HepG2 (cell line): ENCODE measurements around the gene CCDC38. TPM values are rescaled to one million over a fixed set of nuclear protein-coding genes. Genes with fewer than 3 reads are reported as not detected.

ENCODE experiments used
- ATAC-seq: fragments of 200-7000 bp; cut with Tn5 transposase; 3 replicates; pipeline ENCODE4 v1.9.1; 2020; ENCODE audit warnings: mild to moderate bottlenecking, moderate library complexity
- BruUV-seq: library from RNA; stranded (reverse); fragments of 400-500 nt; replicated peaks from 2 replicates; lab custom pipeline; 2021; lab: Mats Ljungman, UMichigan
- CTCF ChIA-PET: fragments of 300-600 bp; formaldehyde crosslinking; extraction: SDS; loops from one replicate; lab custom pipeline; 2021; ENCODE audit warnings: low total read pairs, inconsistent platforms, low intra/inter-chr PET ratio; lab: Yijun Ruan, JAX
- POLR2A ChIA-PET: fragments of 350-600 bp; sonication (Branson Sonifier 250); formaldehyde crosslinking; loops from one replicate; lab custom pipeline; 2020; ENCODE audit warnings: antibody characterized with exemption, inconsistent platforms; lab: Yijun Ruan, JAX
- DNase-seq: peaks from one replicate; pipeline ENCODE4 v3.0.0-alpha.2; 2015; ENCODE audit warnings: low spot score
- FAIRE-seq: peaks from 3 replicates; lab custom pipeline; 2011; peaks lifted over from hg19 to GRCh38; lab: Jason Lieb, UNC
- H2AFZ ChIP-seq: one replicate; pipeline ENCODE4 v1.6.1; 2011; ENCODE audit warnings: low read length, inconsistent platforms
- H3K27ac ChIP-seq: fragments of 300-600 bp; 3 replicates; pipeline ENCODE4 v1.8.0; 2011; ENCODE audit warnings: mixed run types, mild to moderate bottlenecking, mixed read lengths, low read length, inconsistent platforms; ENCODE audit not compliant: insufficient read depth; ENCODE audit errors: extremely low read length
- H3K27me3 ChIP-seq, 2 experiments: fragments of 200-600 bp in 1 of 2; 2 replicates in 1 of 2; 3 replicates in 1 of 2; pipeline versions ENCODE4 v1.6.0 to v1.8.0; 2011; ENCODE audit warnings: low read length in 2 of 2, mild to moderate bottlenecking in 2 of 2, moderate library complexity in 2 of 2, inconsistent platforms in 1 of 2; ENCODE audit not compliant: insufficient read depth in 2 of 2, control insufficient read depth in 1 of 2
- H3K36me3 ChIP-seq, 2 experiments: fragments of 200-600 bp in 1 of 2; replicated peaks in 1 of 2; 2 replicates in 1 of 2; 3 replicates in 1 of 2; pipeline versions ENCODE4 v1.5.1 to v1.8.0; 2011; ENCODE audit warnings: low read length in 2 of 2, inconsistent platforms in 1 of 2; ENCODE audit not compliant: insufficient read depth in 2 of 2, control insufficient read depth in 1 of 2
- H3K4me1 ChIP-seq: 2 replicates; pipeline ENCODE4 v1.5.1; 2012; ENCODE audit warnings: low read length, inconsistent platforms; ENCODE audit not compliant: insufficient read depth
- H3K4me2 ChIP-seq: 2 replicates; pipeline ENCODE4 v1.6.0; 2011; ENCODE audit warnings: low read depth, low read length, inconsistent platforms
- H3K4me3 ChIP-seq, 3 experiments: fragments of 200-600 bp in 1 of 3; sonication (generic), shearing (Covaris generic) in 1 of 3; replicated peaks in 1 of 3; 2 replicates each; pipeline ENCODE4 v1.5.1; 2011 to 2016; ENCODE audit warnings: low read length in 3 of 3, inconsistent platforms in 2 of 3, low read depth in 2 of 3, mild to moderate bottlenecking in 2 of 3, control low read depth in 1 of 3, mixed read lengths in 1 of 3; ENCODE audit not compliant: insufficient read depth in 1 of 3
- H3K79me2 ChIP-seq: one replicate; pipeline ENCODE4 v1.6.1; 2011; ENCODE audit warnings: low read length, inconsistent platforms; ENCODE audit not compliant: insufficient read depth
- H3K9ac ChIP-seq: 2 replicates; pipeline ENCODE4 v1.6.0; 2011; ENCODE audit warnings: mild to moderate bottlenecking, low read depth, low read length, inconsistent platforms; ENCODE audit not compliant: insufficient read depth
- H3K9me3 ChIP-seq: 2 replicates; pipeline ENCODE4 v1.5.1; 2012; ENCODE audit warnings: mild to moderate bottlenecking, low read length
- H4K20me1 ChIP-seq: 2 replicates; pipeline ENCODE4 v1.6.0; 2011; ENCODE audit warnings: inconsistent platforms, mild to moderate bottlenecking, low read length, moderate library complexity; ENCODE audit not compliant: insufficient read depth
- IRF2 ChIP-seq: IDR thresholded peaks from 2 replicates; pipeline ENCODE4 v1.6.1; 2018; ENCODE audit warnings: missing genetic modification reagents, missing compliant biosample characterization
- MYC ChIP-seq: sonication (generic); formaldehyde crosslinking; IDR thresholded peaks from 2 replicates; pipeline ENCODE4 v1.9.0; 2021; ENCODE audit warnings: missing genetic modification reagents, borderline replicate concordance
- PHB2 ChIP-seq: fragments of 450-650 bp; IDR thresholded peaks from 2 replicates; pipeline ENCODE4 v1.6.1; 2018; ENCODE audit not compliant: partially characterized antibody
- RARG ChIP-seq: sonication (generic); formaldehyde crosslinking; IDR thresholded peaks from 2 replicates; pipeline ENCODE4 v1.4.0; 2020; ENCODE audit warnings: low read depth, mild to moderate bottlenecking, missing genetic modification reagents
- SRSF4 ChIP-seq: fragments of 200-400 bp; formaldehyde crosslinking; IDR thresholded peaks from one replicate; pipeline ENCODE4 v1.6.1; 2018; ENCODE audit warnings: mild to moderate bottlenecking, low read depth, low read length, moderate library complexity; ENCODE audit not compliant: poor library complexity, severe bottlenecking
- SSRP1 ChIP-seq: IDR thresholded peaks from 2 replicates; pipeline ENCODE4 v1.6.1; 2016; ENCODE audit warnings: control low read depth
- ZNF367 ChIP-seq: sonication (generic); formaldehyde crosslinking; IDR thresholded peaks from 2 replicates; pipeline ENCODE4 v1.4.0; 2020; ENCODE audit warnings: missing genetic modification reagents, borderline replicate concordance
- ZNF430 ChIP-seq: sonication (generic); formaldehyde crosslinking; IDR thresholded peaks from 2 replicates; pipeline ENCODE4 v1.9.0; 2021; ENCODE audit warnings: mild to moderate bottlenecking, missing genetic modification reagents
- ZNF549 ChIP-seq: sonication (generic); formaldehyde crosslinking; IDR thresholded peaks from 2 replicates; pipeline ENCODE4 v1.5.0; 2020; ENCODE audit warnings: missing genetic modification reagents
- ZNF557 ChIP-seq: sonication (generic); formaldehyde crosslinking; IDR thresholded peaks from 2 replicates; pipeline ENCODE4 v1.4.0; 2020; ENCODE audit warnings: missing genetic modification reagents
- ZNF792 ChIP-seq: IDR thresholded peaks from 2 replicates; pipeline ENCODE4 v1.6.1; 2016
- ZNF850 ChIP-seq: sonication (generic); formaldehyde crosslinking; conservative IDR thresholded peaks from 2 replicates; pipeline ENCODE4 v1.9.0; 2021; ENCODE audit warnings: mild to moderate bottlenecking, missing genetic modification reagents
- ZNF891 ChIP-seq: sonication (generic); formaldehyde crosslinking; IDR thresholded peaks from 2 replicates; pipeline ENCODE4 v1.5.0; 2020; ENCODE audit warnings: mild to moderate bottlenecking, missing genetic modification reagents
- WGBS: methylation state at CpG from one replicate; pipeline ENCODE4 v1.1.6; 2017; ENCODE audit warnings: low lambda C conversion rate; 5-methylcytosine and 5-hydroxymethylcytosine counted together
- in situ Hi-C: cut with HindIII; loops from 2 replicates; pipeline ENCODE4 v1.10.0; 2017; ENCODE audit warnings: low pct_unique_long_range_greater_than_20kb; ENCODE audit not compliant: extremely low pct_ligation_motif_present
- intact Hi-C: fragments of 100-400 bp; cut with micrococcal nuclease; formaldehyde crosslinking; loops from one replicate; pipeline ENCODE4 v1.10.0; 2022; ENCODE audit not compliant: unreplicated experiment
- polyA plus RNA-seq, 8 experiments: library from polyadenylated mRNA; depleted of rRNA in 3 of 8; stranded (reverse) in 7 of 8; unstranded in 1 of 8; fragments of >200 nt; fragmentation: Illumina TruSeq in 4 of 8; extraction: Trizol in 4 of 8; gene quantifications; 2 replicates each; pipeline versions ENCODE4 v1.2.1 to v1.2.3, GENCODE V29; 2011 to 2016; ENCODE audit warnings: low read depth in 4 of 8, missing spikeins in 1 of 8, mixed read lengths in 1 of 8; ENCODE audit not compliant: insufficient read depth in 1 of 8
- total RNA-seq, 5 experiments: library from RNA; depleted of rRNA; stranded (reverse); fragments of >200 nt; fragmentation: Illumina TruSeq; extraction: Trizol; gene quantifications; 2 replicates each; pipeline ENCODE4 v1.2.3, GENCODE V29; 2016; ENCODE audit warnings: low read depth in 1 of 5
- TF ChIP-seq, protein P1 (sequence below): sonication (generic); formaldehyde crosslinking; IDR thresholded peaks from 2 replicates; pipeline ENCODE4 v1.4.0; 2020; ENCODE audit warnings: missing genetic modification reagents
- TF ChIP-seq, protein P2 (sequence below): sonication (generic); formaldehyde crosslinking; IDR thresholded peaks from 2 replicates; pipeline ENCODE4 v1.8.0; 2022; ENCODE audit warnings: missing genetic modification reagents, mild to moderate bottlenecking, moderate library complexity, borderline replicate concordance
- TF ChIP-seq, protein P3 (sequence below): sonication (generic); formaldehyde crosslinking; IDR thresholded peaks from 2 replicates; pipeline ENCODE4 v1.4.0; 2020; ENCODE audit warnings: missing genetic modification reagents

The CCDC38 gene
- total and polyA plus RNA-seq, 2 of the 13 experiments (the other 11 are each of a cell fraction or from before 2014, with no cell fraction given): 0.24 to 0.32 TPM

DNA sequence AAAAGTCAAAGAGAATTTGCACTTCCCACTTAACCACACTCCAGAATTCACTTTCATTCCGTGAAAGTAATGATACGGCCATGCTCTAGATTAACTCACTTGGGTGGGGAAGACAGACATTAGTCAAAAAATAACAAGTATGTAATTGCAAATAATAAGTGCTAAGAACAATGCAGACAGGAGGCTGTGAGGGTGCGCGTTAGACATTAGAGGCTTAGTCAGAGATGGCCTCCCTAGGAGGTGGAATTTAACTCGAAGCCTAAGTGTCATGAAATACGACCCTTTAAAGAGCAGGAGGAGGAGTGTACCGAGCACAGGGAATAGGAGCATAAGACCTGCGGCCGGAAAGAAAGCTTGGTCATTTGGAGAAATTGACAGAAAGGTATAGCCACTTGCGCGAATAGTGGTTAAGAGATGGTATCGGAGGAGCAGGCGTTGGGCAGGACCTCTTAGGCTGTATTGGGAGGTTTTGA lies 83.0 kb downstream of the CCDC38 start:
- Histone ChIP-seq H3K9ac (peak overlapping the region; percentile 90), H3K36me3 (peaks cover 2 to 24% of the 10 kb centered on the region in 2 experiments), H3K27me3 (no peaks in the 10 kb centered on the region; a peak in 1 of 5 replicates), H4K20me1 (peaks cover 4% of the 10 kb centered on the region), H3K79me2 (peaks cover 55% of the 10 kb centered on the region), H3K4me3 (peak overlapping the region; percentile 84 to 87 (median 85)), H3K4me1 (peaks cover 65% of the 10 kb centered on the region), H2AFZ (no peak overlapping the region), H3K27ac (peak overlapping the region; percentile 84), H3K9me3 (no peaks in the 10 kb centered on the region), H3K4me2 (peak overlapping the region; percentile 90)
- FAIRE-seq (peak; percentile 4), DNase-seq (peak; percentile 18), ATAC-seq (peak; percentile 33)
- 1% methylated on average over 13 of the region's 13 CpGs for WGBS
- intact Hi-C loops: loop anchor here (5.0 kb wide), 1 partner anchor 138 kb away; the partner anchor contains the start of gene HAL
- ChIA-PET POLR2A (interaction anchor here (1.0 kb wide), 1 partner anchor 139 kb away, joined by 5 read pairs; no protein-coding TSS in a partner anchor), CTCF (no interaction called here)
- no TSS peak for BruUV-seq
- in situ Hi-C loops: no loop called here
- TF ChIP-seq, protein P1, sequence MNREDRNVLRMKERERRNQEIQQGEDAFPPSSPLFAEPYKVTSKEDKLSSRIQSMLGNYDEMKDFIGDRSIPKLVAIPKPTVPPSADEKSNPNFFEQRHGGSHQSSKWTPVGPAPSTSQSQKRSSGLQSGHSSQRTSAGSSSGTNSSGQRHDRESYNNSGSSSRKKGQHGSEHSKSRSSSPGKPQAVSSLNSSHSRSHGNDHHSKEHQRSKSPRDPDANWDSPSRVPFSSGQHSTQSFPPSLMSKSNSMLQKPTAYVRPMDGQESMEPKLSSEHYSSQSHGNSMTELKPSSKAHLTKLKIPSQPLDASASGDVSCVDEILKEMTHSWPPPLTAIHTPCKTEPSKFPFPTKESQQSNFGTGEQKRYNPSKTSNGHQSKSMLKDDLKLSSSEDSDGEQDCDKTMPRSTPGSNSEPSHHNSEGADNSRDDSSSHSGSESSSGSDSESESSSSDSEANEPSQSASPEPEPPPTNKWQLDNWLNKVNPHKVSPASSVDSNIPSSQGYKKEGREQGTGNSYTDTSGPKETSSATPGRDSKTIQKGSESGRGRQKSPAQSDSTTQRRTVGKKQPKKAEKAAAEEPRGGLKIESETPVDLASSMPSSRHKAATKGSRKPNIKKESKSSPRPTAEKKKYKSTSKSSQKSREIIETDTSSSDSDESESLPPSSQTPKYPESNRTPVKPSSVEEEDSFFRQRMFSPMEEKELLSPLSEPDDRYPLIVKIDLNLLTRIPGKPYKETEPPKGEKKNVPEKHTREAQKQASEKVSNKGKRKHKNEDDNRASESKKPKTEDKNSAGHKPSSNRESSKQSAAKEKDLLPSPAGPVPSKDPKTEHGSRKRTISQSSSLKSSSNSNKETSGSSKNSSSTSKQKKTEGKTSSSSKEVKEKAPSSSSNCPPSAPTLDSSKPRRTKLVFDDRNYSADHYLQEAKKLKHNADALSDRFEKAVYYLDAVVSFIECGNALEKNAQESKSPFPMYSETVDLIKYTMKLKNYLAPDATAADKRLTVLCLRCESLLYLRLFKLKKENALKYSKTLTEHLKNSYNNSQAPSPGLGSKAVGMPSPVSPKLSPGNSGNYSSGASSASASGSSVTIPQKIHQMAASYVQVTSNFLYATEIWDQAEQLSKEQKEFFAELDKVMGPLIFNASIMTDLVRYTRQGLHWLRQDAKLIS (CRISPR knock-in tag): 0 out of 2 replicates have a peak, but pooled peaks have one; percentile 16
- TF ChIP-seq MYC (no peak), ZNF850 (CRISPR knock-in tag) (peak; percentile 63; the same call in 1 of the 2 replicates), RARG (0 out of 2 replicates have a peak, but pooled peaks have one; percentile 10), ZNF792 (CRISPR knock-in tag) (no peak), PHB2 (no peak), ZNF891 (CRISPR knock-in tag) (no peak), ZNF557 (CRISPR knock-in tag) (0 out of 2 replicates have a peak, but pooled peaks have one; percentile 8), ZNF367 (CRISPR knock-in tag) (no peak), SSRP1 (no peak), IRF2 (no peak), SRSF4 (no peak), ZNF549 (CRISPR knock-in tag) (no peak), ZNF430 (CRISPR knock-in tag) (no peak)
- TF ChIP-seq, protein P2, sequence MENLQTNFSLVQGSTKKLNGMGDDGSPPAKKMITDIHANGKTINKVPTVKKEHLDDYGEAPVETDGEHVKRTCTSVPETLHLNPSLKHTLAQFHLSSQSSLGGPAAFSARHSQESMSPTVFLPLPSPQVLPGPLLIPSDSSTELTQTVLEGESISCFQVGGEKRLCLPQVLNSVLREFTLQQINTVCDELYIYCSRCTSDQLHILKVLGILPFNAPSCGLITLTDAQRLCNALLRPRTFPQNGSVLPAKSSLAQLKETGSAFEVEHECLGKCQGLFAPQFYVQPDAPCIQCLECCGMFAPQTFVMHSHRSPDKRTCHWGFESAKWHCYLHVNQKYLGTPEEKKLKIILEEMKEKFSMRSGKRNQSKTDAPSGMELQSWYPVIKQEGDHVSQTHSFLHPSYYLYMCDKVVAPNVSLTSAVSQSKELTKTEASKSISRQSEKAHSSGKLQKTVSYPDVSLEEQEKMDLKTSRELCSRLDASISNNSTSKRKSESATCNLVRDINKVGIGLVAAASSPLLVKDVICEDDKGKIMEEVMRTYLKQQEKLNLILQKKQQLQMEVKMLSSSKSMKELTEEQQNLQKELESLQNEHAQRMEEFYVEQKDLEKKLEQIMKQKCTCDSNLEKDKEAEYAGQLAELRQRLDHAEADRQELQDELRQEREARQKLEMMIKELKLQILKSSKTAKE (CRISPR knock-in tag): no peak
- TF ChIP-seq, protein P3, sequence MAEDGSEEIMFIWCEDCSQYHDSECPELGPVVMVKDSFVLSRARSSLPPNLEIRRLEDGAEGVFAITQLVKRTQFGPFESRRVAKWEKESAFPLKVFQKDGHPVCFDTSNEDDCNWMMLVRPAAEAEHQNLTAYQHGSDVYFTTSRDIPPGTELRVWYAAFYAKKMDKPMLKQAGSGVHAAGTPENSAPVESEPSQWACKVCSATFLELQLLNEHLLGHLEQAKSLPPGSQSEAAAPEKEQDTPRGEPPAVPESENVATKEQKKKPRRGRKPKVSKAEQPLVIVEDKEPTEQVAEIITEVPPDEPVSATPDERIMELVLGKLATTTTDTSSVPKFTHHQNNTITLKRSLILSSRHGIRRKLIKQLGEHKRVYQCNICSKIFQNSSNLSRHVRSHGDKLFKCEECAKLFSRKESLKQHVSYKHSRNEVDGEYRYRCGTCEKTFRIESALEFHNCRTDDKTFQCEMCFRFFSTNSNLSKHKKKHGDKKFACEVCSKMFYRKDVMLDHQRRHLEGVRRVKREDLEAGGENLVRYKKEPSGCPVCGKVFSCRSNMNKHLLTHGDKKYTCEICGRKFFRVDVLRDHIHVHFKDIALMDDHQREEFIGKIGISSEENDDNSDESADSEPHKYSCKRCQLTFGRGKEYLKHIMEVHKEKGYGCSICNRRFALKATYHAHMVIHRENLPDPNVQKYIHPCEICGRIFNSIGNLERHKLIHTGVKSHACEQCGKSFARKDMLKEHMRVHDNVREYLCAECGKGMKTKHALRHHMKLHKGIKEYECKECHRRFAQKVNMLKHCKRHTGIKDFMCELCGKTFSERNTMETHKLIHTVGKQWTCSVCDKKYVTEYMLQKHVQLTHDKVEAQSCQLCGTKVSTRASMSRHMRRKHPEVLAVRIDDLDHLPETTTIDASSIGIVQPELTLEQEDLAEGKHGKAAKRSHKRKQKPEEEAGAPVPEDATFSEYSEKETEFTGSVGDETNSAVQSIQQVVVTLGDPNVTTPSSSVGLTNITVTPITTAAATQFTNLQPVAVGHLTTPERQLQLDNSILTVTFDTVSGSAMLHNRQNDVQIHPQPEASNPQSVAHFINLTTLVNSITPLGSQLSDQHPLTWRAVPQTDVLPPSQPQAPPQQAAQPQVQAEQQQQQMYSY (CRISPR knock-in tag): no peak
